Body of pancreas (tissue), 4 donors: ENCODE measurements around the gene PACS1.

Source experiments
- CTCF ChIP-seq, 7 experiments: fragments of 450-650 bp in 4 of 7; fragments of 200-600 bp in 3 of 7; sonication (generic) in 3 of 7; IDR thresholded peaks; one replicate each; pipeline ENCODE4 v1.5.1; 2016 to 2019; ENCODE audit warnings: antibody characterized with exemption in 7 of 7
- POLR2A ChIP-seq, 3 donors: fragments of 450-650 bp; IDR thresholded peaks; one replicate each; pipeline ENCODE4 v1.6.1; 2016; ENCODE audit warnings: antibody characterized with exemption in 3 of 3, mild to moderate bottlenecking in 2 of 3

DNA sequence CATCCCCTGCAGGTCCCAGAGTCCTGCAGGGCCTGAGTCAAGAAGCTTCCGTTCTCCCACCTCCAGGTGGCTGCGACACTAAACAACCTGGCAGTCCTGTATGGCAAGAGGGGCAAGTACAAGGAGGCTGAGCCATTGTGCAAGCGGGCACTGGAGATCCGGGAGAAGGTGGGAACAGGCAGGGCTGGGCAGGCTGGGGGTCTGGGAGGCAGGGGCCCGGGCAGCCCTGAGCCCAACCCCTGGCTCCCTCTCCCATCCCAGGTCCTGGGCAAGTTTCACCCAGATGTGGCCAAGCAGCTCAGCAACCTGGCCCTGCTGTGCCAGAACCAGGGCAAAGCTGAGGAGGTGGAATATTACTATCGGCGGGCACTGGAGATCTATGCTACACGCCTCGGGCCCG, 193.7 kb downstream of the PACS1 start:
- TF ChIP-seq POLR2A (IDR thresholded peaks at IDR 0.05) (no peak), CTCF (IDR thresholded peaks at IDR 0.05) (no peak)
